Activated gamma-delta T cell treated with Interleukin-2 at 50 U/mL for 16 hours (primary cell): ENCODE data around the gene GLIS2.
A peak's percentile ranks its signal among the peaks of the same experiment; 100 is the strongest.
"Not testable (repeated sequence)": the region's sequence is repeated elsewhere in the genome, so short reads cannot be mapped to it uniquely, and the experiment has no call there.

Experiments used
- DNase-seq: peaks from one replicate; pipeline ENCODE4 v3.0.0-alpha.2; 2020

Gene GLIS2

GRCh38 chr16:4337540-4338088, 21.7 kb downstream of the GLIS2 start:
- no peak for DNase-seq

DNA sequence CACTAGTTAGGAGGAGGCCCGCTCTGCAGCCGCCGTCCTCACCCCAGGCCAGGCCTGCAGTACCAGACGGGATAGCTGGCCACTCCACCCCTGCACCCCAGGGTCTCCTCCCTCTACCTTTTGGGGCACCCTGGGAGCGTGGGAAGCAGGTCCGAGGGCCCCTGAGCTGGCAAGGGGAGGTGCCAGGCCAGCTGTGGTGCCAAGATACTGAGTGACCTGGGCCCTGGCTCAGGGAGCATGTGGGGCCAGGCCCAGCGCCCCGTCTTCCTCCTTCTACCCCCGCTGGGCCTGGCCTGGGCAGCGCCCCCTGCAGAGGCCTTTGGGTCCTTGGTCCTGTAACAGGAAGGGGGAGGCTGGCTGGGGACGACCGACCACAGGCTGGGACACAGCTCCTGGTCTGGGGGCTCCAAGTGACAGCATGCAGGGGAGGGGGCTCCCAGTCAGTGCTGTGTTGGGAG, 22.3 kb downstream of the GLIS2 start:
- DNase-seq: no peak

- DNase-seq: no peak
Observed at GRCh38 chr16:4338712-4339299, 22.9 kb downstream of the GLIS2 start.

DNA sequence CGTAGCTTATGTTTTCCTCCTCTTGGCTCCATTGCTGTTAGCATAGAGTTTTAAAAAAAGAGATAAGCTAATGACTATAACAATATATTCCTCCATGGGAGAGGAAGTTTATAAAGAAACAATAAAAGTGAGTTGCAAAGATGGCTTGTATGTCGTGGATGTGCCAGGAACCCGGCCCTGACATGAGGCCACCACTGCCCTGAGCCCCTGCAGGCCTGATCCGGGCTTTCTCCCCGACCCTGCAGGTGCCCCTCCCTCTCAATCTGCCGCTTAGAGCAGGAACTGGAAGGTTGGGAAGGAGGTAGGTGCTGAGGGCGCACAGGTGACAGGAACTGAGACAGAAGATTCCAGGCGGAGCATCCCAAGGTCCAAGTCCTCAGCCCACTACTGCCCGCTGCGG, 23.6 kb downstream of the GLIS2 start:
- no peak for DNase-seq

GRCh38 chr16:4339909-4340308, 24.0 kb downstream of the GLIS2 start:
- DNase-seq: no peak

DNA sequence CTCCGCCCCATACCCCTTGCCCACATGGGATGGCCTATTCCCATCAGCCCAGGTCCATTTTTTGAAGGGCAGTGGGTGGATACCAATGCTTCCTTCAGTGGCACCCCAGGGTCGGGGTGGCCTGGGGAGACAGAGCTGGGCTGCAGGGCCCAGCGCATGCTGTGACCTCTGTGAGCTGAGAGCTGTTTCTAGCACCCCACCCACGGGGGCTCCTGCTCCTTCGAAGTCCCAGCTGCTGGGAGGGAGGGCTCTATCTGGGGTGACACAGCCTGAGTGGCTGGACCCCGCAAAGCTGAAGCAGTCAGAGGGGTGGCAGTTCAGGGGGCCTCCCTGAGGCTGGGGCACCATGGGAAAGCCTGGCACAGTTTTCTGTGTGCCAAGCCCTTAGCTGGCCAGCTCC, 24.6 kb downstream of the GLIS2 start:
- no peak for DNase-seq

- DNase-seq: no peak
Observed at GRCh38 chr16:4341250-4341649, 25.4 kb downstream of the GLIS2 start.

GRCh38 chr16:4342866-4343744, 27.2 kb downstream of the GLIS2 start:
- no peak for DNase-seq

DNA sequence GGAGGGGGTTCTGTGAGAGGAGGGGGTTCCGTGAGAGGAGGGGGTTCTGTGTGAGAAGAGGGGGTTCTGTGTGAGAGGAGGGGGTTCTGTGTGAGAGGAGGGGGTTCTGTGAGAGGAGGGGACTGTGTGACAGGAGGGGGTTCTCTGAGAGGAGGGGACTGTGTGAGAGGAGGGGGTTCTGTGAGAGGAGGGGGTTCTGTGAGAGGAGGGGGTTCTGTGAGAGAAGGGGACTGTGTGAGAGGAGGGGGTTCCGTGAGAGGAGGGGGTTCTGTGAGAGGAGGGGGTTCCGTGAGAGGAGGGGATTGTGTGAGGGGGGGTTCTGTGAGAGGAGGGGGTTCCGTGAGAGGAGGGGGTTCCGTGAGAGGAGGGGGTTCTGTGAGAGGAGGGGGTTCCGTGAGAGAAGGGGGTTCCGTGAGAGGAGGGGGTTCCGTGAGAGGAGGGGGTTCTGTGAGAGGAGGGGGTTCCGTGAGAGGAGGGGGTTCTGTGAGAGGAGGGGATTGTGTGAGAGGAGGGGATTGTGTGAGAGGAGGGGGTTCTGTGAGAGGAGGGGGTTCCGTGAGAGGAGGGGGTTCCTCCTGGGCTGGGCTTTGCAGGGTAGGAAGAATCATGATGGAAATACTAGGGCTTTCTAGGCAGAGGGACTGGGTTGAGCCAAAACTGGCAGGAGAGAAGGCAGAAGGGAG, 28.6 kb downstream of the GLIS2 start:
- not testable (repeated sequence) for DNase-seq

GRCh38 chr16:4344983-4345835, 29.3 kb downstream of the GLIS2 start:
- DNase-seq: no peak

- no peak for DNase-seq
Observed at GRCh38 chr16:4345836-4346781, 30.2 kb downstream of the GLIS2 start.

- no peak for DNase-seq
Observed at GRCh38 chr16:4347010-4347409, 31.1 kb downstream of the GLIS2 start.

DNA sequence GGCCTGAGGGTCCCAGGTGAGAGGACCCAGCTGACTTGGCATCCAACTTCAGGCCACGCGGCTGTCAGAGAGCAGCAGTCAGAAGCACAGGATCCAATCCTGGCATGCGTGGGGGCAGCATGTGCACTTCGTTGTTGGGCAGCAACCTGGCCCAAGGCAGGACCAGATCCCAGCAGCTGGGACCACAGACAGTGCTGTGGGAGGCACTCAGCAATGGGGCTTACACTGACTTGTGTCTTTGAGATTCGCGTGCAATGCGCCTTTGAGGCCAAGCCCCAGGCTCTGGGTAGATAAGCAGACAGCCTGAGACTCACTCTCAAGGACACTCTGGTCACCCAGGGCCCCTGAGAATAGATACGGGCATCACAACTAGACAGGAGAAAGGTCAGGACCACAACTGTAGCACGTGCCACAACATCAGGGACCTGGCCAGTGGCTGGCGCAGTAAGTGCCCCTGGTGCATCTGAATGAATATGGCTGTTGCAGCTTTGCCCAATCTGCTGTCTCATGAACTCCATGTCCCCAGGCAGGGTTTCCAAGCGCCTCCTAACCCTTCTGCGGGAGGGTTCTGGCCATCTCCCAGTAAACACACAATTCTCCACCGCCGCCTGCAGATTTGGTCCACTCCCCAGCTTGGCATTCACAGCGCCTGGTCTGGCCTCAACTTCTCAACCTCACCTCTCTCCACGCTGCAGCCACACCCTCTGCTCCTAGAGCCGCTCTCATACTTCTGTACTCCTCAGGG, 32.1 kb downstream of the GLIS2 start:
- DNase-seq: no peak

DNA sequence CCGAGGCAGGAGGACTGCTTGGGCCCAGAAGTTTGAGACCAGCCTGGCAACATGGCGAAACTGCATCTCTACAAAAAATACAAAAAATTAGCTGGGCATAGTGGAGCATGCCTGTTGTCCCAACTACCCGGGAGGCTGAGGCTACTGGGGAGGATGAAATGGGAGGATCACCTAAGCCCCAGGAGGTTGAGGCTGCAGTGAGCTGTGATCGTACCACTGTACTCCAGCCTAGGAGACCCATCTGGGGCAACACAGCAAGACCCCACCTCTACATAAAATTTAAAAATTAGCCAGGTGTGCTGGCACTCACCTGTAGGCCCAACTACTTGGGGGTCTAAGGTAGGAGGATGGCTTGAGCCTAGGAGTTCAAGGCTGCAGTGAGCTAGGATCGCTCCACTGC, 33.5 kb downstream of the GLIS2 start:
- no peak for DNase-seq

GRCh38 chr16:4350365-4350786, 34.5 kb downstream of the GLIS2 start:
- no peak for DNase-seq

DNA sequence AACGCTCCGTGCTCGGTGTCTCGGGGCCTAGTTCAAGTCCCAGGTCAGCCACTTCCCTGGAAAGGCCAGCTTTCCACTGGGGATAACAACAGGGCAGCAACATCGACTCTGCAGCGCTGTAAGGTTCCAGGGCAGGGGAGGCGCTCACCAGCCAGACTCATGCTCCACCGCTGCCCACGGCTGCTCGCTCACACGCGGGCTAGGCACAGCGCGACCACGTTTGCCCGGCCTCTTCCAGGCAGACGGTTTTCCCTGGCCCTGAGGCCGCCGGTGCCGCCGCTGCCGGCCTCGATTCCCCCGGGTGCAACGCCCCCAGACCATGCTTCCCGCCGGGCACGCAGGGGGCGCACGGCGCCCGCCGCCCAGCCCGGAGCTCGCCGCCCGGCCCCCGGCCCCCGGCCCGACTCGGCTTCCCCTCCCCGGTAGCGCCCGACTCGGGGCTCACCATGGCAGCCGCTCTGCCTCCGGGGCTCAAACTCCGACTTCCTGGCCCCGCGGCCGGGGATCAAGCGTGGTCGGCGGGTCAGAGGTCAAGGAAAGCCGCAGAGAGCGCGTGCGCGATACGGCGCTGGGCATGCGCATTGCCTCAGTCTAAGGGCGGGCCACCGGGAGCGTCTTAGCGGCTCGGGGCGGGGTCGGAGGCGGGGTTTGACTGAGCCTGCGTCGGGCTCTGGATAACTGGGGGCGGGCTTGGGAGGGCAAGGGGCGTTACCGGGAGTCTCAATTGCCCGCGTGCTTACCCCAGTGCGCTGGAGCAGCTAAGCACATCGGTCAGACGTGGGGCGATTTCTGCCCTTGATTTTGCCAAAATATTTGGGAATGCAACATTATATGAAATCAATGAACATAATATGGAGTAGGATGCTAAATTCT, 35.2 kb downstream of the GLIS2 start, which contains the start of gene PAM16:
Gene PAM16 (minus strand): TSS at position 535 of the 873 bp plus-strand sequence. CDS start 87 bp downstream, at position 448.
- DNase-seq: peak; percentile 98

- DNase-seq: no peak
Observed at GRCh38 chr16:4351880-4352279, 36.0 kb downstream of the GLIS2 start.

DNA sequence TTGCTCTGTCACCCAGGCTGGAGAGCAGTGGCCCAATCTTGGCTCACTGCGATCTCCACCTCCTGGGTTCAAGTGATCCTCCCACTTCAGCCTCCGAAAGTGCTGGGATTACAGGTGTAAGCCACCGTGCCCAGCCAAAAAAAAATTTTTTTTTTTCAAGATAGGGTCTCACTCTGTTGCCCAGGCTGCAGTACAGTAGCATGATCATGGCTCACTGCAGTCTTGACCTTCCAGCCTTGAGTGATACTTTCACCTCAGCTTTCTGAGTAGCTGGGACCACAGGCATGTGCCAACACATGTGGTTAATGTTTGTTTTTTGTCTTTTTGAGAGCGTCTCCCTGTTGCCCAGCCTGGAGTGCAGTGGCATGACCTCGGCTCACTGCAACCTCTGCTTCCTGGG, 37.0 kb downstream of the GLIS2 start:
- no peak for DNase-seq

DNA sequence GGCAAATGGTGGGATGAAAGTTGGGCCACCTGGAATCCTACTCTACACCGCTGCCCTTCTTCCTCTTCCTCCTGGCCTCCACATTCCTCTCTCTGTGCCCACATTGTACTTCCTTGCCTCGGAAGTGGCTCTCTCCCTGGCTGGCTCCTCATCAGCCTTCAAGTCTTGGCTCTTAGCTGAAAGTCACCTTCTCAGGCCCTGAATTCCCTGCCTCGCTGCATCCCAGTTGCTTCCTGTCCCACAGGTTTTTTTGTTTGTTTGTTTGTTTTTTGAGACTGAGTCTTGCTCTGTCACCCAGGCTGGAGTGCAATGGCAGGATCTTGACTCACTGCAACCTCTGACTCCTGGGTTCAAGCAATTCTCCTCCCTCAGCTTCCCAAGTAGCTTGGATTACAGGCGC, 37.8 kb downstream of the GLIS2 start:
- DNase-seq: no peak
